Measurements from ENCODE around the gene KRT81.
A peak's percentile ranks its signal among the peaks of the same experiment; 100 is the strongest.
"Not testable (repeated sequence)": the region's sequence is repeated elsewhere in the genome, so short reads cannot be mapped to it uniquely, and the experiment has no call there.

KRT81 gene

DNA sequence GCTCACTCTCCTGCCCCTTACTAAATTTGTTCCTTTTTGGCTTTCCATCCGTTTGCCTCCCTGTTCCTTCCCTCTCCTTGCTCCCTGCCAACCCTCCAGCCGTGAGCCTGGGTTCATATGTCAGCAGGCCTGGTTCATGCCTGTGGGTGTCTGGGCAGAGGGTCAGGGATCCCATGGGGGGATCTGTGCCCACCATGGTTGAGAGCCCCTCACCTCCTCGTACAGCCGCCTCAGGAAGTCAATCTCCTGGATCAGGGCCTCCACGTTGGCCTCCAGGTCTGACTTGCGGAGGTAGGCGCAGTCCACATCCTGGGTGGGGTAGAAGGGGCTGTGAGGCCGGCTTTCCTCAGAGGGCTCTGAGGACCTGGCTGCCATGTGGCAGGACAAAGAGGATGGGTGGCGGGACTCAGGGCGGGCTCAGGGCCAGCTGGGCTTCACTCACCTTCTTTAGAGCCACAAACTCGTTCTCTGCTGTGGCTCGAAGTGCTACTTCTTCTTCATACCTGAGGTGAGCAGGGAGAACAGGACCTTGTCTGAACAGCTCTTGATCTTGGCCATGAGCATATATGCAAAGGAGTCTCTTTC is 26.2 kb upstream of the KRT81 start:
- no peak for DNase-seq (ENCODE audit: low read depth)

DNA sequence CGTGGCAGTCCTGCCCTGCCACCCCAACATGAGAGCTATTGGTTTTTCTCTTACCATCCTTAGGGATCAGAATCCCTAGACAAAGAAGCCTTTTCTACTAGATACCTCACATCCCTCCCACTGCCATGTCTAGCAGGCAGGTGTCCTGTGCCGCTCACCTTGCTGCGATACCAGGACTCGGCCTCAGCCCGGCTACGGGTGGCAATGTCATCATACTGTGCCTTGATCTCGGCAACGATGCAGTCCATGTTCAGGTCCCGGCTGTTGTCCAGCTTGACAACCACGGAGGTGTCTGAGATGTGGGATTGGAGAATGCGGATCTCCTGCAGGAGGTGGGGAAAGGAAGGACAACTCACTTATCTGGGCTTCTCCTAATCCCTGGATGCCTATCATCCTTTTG is 25.4 kb upstream of the KRT81 start:
- no peak for DNase-seq (ENCODE audit: low read depth)

DNA sequence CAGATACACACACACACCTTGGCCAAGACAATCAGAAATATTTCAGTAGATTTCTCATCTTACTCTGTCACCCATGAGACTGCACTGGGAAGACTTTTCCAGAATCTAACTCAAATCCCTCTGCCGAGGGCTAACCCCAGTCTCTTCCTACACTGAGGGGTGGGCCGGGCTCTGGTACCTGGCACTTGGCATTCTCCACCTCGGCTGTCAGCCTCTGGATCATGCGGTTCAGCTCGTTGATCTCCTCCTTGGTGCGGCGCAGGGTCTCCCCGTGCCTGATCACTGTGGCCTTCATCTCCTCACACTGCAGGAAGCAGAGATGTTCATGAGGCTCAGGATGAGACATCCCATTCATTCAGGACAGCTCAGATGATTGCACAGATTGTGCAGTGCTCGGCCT is 25.0 kb upstream of the KRT81 start:
- no peak for DNase-seq (ENCODE audit: low read depth)

DNA sequence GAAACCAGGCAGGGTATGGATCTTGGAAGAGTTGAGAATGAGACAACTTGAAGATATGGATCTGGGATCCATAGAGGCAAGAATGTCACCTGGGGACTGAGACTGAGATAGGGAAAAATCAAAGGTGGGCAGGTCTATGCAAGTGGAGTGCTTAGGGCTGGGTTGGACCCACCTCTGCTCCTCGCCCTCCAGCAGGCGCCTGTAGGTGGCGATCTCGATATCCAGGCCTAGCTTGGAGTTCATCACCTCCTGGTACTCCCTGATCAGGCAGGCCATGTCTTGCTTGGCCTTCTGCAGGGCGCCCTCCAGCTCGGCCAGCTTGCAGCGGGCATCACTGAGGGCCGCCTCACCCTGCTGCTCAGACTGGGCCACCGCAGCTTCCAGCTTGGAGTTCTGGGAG is 24.4 kb upstream of the KRT81 start:
- peak; percentile 33 for DNase-seq (ENCODE audit: low read depth)

DNA sequence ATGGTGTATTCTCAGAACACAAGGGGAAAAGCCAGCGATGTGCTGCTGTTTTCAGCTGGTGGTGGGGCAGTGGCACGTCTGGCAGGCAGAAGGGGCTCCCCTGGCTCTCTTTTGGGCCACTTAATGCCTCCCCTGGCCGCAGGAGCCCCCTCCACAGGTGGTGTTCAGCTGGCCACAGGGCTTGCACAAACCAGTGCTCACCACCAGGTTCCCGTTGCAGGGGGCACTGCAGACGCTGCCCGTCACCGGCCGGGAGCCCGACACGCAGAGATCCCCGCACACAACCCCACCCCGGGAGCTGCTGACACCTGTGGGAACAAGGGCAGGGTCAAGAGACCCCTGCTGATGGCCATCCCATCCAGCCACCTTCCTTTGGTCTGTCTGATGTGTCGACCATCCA is 23.2 kb upstream of the KRT81 start:
- DNase-seq (ENCODE audit: low read depth) = no peak

DNA sequence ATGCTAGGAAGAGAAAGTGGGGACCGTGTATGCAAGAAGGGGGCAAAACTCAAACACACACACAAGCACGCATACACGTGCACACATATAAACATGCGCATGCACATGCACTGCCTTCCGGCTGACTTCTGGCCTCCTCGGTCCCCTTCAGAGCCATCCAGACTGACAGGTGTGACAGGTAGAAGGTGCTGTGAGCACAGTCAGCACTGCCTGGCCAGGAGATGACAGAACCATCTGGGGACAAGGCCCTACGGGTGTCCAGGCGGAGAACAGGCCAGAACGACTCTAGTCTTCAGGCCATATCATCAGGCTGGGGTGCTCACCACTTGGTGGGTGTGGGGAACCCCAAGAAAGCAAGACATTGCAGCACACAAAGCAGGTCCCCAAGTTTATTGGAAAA is 22.6 kb upstream of the KRT81 start:
- no peak for DNase-seq (ENCODE audit: low read depth)

DNA sequence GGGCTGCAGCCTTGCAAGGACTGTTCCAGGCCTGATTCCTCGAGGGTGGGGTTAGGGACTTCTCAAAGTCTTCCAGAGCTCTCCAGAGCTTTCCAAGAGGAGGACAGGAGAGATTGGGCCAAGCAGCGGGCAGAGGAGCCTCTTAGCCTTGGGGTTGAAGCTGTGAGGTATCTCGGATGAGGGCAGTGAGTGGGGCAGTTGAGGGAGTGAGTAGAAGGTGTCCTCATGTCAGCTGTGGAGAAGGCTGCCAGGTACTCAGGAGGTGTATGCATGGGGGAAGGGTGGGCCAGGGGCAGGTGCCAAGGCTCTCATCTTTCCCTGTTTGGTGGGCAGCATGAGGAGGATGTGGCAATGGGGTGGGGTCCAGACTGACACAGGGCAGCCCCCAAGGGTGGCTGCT is 22.1 kb upstream of the KRT81 start:
- no peak for DNase-seq (ENCODE audit: low read depth)

DNA sequence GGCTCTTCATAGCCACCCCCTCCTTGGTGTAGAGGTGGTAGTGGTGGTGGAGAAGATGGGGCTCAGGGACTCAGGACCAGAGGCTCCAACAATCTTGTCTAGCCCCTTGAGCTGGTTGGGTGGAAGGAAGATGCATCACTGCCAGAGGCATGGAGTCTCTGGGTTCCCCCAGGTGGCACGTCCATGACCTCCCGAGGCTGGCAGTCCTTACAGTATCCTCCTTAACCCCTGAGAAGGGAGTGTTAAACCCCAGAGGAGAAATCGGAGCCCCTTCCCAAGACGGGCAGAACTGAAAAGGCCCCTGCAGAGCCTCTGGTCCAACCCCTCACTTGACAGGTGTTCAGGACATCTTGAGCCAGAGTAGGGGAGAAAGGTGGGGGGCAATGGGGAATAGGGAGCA is 20.8 kb upstream of the KRT81 start:
- DNase-seq (ENCODE audit: low read depth) = no peak

DNA sequence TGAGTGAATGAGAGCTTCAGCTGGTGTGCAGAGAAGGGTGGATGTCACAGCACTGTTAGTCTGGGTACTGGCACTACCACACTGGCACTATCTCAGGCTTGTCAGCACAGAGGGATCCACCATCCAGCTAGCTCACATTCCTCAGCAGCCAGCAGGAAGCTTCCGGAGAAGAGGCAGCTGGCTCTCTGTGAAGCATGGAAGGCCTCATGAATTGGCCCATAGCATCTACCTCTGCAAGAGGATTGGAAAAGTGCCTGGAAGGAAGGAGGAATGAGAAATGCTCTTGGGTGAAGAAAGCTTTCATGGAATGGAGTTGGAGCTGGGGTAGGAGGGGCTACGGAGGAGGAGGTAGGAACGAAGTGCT is 19.9 kb upstream of the KRT81 start:
- no peak for DNase-seq (ENCODE audit: low read depth)

DNA sequence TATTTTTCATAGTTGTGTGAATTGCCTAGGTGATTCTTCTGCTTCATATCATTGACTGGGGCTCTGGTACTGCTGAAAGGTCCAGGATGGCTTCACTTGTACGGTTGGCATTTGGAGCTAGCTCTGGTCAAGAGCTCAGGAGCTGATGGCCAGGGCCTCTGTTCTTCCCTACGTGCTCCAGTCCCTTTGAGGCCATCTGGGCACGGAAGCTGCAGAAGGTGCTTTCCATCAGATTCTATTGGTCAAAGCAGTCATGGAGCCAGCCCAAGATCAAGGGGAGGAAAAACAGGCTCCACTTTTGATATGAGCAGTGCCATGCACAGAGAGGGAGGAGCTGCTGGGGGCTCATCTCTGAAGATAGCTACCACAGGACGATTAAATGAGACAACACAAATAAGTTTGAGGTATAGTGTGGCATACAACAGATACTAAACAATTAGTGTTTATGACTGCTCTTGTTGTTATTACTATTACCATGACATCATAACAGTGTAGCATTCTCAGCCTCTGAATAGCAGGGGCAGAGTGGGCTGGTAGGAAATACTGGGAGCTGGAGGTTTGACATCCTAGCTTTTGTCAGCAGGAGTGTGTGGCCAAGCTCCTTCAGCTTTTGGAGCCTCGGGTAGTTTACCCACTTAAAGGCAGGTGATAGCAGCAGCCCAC is 19.4 kb upstream of the KRT81 start:
- peak; percentile 68 for DNase-seq (ENCODE audit: low read depth)

DNA sequence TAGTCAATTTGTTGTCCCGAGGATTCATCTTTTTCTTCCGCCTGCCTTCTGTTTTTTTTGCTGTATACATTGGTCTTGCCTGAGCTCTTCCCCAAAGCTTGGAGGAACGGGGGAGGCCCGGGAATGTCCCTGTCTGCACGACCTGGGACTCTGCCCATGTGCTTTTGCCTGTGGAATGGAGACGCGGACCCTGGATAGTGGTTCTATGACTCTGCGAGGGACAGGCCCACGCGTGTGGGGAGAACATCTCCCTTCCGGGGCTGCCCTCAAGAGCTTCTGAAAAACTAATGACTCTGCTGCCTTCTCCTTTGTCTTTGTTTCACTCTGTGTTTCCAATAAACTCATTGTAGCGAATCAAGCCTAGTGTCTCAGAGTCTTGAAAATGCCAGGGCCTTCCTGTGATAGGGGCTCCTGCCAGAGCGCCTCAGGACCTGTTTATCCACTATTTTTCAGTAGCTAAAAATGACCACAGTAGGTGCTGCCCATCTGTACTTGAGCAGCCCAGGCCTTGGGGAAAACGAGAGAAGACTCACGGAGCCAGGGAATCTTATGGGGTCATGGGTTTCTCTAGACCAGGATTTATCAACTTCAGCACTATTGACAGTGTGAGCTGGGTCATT is 17.6 kb upstream of the KRT81 start:
- no peak for DNase-seq (ENCODE audit: low read depth)

DNA sequence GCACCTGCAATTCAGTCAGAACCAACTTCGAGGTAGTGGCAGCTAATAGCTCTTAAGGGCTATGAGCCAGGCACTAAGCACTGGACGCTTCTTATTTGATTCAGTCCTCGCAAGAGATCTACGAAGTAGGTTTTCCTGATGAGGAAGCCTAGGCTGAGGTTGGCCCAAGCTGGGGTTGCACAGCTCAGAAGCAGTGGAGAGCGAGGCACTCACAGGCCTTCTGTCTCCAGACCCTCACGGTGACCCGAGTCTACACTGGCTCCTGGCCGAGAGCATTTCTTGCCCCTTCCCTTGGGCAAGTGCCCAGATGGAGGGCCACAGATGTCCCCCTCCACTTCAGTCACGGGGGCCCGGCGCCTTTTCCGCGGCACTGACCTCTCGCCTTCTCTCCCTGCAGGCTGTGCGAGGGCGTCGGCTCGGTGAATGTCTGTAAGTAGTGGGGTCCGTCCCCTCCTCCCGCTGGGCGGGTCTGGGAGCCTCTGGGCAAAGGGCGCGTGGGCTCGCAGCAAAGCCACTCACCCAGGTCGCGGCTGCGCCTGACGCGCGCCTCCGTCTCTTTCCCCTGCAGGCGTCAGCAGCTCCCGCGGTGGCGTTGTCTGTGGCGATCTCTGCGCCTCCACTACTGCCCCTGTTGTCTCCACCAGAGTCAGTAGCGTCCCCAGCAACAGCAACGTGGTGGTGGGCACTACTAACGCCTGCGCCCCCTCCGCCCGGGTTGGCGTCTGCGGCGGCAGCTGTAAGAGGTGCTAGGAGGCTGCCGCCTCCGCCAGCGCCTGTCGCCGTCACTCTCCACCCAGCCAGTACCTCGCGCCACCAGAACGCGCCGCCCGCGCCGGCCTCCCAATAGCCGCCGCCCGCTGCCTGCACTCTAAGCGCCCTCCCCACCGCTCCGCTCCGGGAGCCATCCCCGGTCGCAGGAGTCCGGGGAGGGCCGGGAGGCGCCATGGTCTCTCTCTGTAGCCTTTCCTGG is 16.8 kb upstream of the KRT81 start:
- peak; percentile 57 for DNase-seq (ENCODE audit: low read depth)

DNA sequence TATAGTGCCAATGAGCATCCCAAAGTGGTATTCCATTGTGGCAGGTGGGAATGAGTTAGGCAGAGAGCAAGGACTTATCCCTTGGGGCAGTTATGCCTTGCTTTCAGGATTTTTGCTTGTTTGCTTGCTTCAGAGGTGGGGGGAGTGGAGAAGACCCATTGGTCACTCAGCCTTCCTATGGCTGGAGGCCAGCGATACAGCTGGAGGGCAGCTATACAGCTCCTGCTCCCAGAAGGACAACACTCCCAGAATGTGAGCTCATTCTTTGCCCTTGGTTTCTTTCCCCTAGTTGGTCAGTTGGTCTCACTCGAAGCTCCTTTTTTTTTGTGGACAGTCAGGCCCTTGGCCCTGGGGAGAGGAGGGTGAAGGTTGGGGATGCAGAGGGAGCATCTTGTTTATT is 15.4 kb upstream of the KRT81 start:
- DNase-seq (ENCODE audit: low read depth) = no peak

DNA sequence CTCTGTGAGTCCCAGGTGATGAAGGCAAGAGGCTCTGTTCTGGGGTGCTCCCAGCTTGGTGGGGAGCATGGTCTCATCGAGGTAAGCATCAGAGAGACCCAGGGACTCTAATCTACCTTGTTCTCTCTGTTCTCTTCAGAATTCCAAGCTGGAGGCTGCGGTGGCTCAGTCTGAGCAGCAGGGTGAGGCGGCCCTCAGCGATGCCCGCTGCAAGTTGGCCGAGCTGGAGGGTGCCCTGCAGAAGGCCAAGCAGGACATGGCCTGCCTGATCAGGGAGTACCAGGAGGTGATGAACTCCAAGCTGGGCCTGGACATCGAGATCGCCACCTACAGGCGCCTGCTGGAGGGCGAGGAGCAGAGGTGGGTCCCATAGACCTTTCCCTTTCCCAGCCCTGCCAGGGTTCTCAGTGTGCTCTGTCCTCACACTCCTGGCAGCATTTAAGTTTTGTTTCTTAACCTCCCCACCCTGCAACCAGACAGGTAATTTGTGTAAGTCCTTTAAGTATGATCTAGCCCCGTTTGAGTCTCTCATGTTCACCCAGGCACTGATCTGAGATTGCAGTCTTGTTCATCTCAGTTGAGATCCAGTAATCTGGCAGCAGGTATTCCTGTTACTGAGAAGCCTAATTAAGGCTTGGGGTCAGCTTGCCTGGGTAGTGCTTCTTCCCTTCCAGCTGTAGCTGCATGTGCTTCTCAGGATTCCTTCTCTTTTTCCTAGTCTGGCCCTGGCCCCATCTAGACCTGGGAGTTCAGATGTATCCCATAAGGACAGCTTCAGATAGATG is 14.8 kb upstream of the KRT81 start:
- DNase-seq (ENCODE audit: low read depth) = no peak

DNA sequence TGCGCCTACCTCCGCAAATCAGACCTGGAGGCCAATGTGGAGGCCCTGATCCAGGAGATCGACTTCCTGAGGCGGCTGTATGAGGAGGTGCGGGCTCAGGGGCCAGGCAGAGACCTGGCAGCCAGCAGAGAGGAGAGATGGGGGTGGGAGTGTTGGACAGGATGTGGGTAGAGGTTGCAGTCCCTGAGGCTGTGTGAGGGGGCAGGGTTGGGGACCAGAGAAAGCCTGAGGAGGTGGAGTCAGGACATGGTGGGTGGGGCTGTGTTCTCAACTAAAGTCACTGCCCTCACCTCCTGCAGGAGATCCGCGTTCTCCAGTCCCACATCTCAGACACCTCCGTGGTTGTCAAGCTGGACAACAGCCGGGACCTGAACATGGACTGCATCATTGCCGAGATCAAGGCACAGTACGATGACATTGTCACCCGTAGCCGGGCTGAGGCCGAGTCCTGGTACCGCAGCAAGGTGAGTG is 13.6 kb upstream of the KRT81 start:
- DNase-seq (ENCODE audit: low read depth) = peak; percentile 30

DNA sequence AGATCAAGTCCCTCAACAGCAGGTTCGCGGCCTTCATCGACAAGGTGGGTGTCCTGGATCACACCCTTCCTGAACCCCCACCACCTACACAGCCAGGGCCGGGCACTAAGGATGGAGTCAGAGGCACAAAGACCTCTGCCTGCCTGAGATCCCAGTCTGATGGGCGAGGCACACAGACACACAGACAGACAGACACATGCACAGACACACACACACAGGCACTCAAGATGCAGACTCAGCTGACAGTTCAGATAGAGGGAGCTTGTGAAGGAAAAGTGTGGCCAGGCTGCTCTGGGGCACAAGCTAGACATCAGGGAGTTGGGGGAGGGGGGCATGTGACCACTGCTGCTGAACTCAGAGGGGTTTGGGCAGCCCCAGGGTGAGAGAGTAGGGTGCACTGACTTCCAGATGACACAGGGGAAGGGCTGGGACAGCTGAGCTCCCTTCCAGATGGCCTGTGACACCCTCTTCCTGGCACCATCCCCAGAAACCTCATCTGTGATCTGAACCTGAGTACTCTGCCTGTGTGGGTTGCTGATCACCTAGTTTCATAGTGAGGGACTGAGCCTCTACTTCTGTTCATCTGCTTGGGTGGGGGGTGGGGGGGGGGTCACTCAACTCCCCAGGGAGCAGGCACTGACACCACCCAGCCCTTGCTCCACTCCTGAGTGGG is 11.0 kb upstream of the KRT81 start:
- not testable (repeated sequence) for DNase-seq (ENCODE audit: low read depth)

DNA sequence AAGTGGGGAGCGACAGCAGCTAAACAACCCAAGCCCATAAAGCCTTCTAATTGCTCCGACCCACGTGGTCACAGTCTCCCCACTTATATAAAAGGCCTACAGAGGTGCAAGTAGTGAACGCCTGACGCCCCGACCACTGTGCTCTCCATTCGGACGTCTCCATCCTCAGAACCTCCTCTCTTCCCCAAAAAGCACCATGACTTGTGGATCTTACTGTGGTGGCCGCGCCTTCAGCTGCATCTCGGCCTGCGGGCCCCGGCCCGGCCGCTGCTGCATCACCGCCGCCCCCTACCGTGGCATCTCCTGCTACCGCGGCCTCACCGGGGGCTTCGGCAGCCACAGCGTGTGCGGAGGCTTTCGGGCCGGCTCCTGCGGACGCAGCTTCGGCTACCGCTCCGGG is 10.4 kb upstream of the KRT81 start:
- not testable (repeated sequence) for DNase-seq (ENCODE audit: low read depth)

DNA sequence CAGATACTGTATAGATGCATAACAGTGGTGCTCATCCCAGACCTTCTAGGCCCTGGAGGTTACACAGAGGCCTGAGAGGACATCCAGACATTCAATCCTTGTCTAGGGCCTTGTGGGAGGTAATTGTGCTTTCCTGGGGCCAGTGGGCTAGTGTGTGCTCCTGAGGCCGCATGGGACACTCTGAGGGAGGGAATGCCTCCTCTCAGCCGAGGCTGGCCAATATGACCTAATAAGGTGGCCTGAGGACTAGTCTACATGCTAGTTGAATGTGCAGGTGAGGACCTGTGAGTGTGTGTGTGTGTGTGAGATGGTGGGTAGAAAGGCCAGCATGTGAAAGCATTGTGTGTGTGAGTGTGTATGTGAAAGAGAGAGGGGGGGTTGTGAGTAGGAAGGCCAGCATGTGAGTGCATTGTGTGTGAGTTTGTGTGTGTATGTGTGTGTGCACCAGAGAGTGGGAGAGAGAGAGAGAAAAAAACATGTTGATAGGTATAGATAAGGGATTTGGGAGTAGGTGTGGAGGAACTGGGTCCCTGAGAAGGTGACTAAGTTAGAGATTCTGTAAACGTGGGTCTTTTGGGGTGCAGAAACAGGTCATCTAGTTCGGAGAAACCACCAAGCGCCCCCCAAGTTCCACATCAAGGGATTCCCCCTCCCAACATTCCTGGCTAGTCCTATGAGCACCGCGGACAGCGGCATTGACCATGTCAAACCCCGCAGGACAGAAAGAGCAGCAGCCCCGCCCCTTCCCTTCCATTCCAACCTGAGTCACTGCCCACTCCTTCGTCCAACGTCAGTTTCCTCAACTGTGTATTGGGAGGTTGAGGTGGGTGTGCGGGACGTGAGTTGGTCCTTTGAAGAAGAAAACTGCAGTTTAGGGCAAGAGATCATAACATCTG is 9.7 kb upstream of the KRT81 start:
- DNase-seq (ENCODE audit: low read depth) = peak; percentile 63

DNA sequence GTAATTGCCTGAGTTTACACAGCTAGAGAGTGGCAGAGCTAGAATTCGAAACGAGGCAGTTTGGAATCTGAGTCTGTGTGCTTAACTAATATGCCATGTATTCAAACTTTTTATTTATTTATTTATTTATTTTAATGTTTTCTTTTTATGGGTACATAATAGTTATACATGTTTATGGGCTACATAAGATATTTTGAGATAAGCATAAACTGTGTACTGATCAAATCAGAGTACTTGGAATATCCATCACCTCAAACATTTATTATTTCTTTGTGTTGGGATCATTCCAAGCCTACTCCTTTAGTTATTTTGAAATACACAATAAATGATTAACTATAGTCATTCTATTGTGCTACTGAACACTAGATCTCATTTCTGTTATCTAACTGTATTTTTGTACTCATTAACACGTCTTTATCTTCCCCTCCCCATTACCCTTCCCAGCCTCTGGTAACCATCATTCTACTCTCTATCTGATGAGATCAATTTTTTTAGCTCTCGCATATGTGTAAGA is 7.4 kb upstream of the KRT81 start:
- DNase-seq (ENCODE audit: low read depth) = no peak
